Fibroblast of the aortic adventitia (primary cell): ENCODE data around the gene ACTN2. TPM values are rescaled to one million over a fixed set of nuclear protein-coding genes. Genes with fewer than 3 reads are reported as not detected.

Experiments
- DNase-seq: peaks from one replicate; pipeline ENCODE4 v3.0.0-alpha.2; 2010; ENCODE audit warnings: low read depth
- H3K4me3 ChIP-seq: 2 replicates; pipeline ENCODE4 v1.5.1; 2011; ENCODE audit warnings: low read depth, mild to moderate bottlenecking, control low read depth, low read length, moderate library complexity
- total RNA-seq: library from RNA; depleted of rRNA; stranded (reverse); fragments of >200 nt; gene quantifications from 2 replicates; pipeline ENCODE4 v1.2.3, GENCODE V29; 2012; ENCODE audit warnings: low replicate concordance
- TF ChIP-seq, protein P1 (sequence below): IDR thresholded peaks from 2 replicates; pipeline ENCODE4 v1.5.1; 2011; ENCODE audit warnings: mild to moderate bottlenecking, low read length, control low read depth, inconsistent platforms; ENCODE audit not compliant: insufficient read depth

Gene ACTN2
- total RNA-seq, 1 donor: 0.18 TPM

DNA sequence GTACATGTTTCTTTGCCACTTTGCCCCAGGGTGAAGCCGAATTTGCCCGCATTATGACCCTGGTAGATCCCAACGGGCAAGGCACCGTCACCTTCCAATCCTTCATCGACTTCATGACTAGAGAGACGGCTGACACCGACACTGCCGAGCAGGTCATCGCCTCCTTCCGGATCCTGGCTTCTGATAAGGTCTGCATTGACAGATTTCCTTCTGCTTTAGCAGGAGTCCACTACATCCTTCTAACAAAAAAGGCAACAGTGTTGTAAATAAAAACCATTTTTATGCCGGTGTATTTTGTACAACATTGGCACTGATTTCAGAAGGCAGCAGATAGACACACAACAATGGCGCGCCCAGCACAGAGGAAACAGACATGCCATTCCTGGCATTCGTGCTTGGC, 74.7 kb downstream of the ACTN2 start:
- H3K4me3 ChIP-seq: no peak overlapping the region
- DNase-seq: no peak
- TF ChIP-seq, protein P1, sequence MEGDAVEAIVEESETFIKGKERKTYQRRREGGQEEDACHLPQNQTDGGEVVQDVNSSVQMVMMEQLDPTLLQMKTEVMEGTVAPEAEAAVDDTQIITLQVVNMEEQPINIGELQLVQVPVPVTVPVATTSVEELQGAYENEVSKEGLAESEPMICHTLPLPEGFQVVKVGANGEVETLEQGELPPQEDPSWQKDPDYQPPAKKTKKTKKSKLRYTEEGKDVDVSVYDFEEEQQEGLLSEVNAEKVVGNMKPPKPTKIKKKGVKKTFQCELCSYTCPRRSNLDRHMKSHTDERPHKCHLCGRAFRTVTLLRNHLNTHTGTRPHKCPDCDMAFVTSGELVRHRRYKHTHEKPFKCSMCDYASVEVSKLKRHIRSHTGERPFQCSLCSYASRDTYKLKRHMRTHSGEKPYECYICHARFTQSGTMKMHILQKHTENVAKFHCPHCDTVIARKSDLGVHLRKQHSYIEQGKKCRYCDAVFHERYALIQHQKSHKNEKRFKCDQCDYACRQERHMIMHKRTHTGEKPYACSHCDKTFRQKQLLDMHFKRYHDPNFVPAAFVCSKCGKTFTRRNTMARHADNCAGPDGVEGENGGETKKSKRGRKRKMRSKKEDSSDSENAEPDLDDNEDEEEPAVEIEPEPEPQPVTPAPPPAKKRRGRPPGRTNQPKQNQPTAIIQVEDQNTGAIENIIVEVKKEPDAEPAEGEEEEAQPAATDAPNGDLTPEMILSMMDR: no peak

DNA sequence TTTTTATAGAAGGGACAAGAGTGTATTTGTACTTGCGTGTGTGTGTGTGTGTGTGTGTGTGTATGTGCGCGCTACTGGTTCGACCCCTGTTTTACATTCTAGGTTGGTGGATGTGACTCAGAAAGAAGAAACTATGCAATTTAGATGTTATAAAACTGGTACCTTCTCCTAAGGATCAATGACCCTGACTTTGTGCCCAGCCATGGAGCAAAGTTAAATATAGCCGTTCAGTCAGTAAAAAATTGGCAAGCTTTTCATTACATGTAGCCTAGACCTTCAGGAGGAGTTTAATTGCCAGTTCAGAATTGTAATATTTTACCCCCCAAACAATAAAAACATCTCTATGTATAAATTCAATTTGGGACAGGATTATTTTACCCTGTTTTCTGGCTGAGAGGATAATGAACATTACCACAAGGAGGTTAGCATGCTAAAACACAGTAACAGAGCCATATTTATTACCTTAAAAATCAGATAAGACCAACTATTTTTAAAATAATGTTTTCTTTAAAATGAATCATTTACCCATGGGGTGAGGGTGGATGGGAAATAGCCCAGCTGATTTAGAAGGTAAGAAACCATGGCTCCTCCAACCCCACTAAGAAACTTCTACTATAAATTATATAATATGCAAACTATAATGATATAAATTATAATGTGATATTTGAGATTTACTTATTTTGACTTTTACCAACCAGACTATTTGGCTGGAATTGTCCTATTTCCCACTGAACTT, 75.3 kb downstream of the ACTN2 start:
- no peak overlapping the region for H3K4me3 ChIP-seq
- TF ChIP-seq, protein P1: no peak
- no peak for DNase-seq

DNA sequence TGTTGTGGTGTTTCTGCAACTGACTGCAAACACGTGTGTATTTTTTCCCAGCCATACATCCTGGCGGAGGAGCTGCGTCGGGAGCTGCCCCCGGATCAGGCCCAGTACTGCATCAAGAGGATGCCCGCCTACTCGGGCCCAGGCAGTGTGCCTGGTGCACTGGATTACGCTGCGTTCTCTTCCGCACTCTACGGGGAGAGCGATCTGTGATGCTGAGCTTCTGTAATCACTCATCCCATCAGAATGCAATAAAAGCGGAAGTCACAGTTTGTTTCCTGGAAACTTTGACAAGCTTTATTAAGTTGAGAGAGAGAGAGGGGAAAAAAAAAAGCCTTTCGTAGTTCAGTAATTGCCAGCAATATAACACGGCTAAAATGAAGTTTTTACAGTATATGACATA, 76.1 kb downstream of the ACTN2 start:
- H3K4me3 ChIP-seq: no peak overlapping the region
- TF ChIP-seq, protein P1: no peak
- no peak for DNase-seq

DNA sequence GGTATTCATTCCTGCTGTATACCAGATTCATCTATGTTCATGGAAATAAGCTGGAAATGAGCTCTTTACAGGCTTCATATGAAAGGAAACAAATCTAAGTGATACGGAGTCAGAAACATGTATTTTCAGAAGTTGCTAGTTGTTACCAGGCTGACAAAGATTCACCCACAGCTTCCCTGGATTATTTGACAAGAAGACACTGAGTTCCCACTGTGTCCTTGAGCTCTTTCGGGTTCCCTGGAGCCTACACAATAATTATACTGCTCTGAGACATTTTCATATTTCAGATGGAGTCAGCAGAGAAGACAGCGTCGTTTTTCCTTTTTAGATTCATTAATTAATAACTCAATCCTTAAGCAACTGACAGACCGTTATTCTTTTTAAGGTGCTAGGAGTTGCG, 79.5 kb downstream of the ACTN2 start:
- DNase-seq: no peak
- TF ChIP-seq, protein P1: no peak
- H3K4me3 ChIP-seq: no peak overlapping the region

DNA sequence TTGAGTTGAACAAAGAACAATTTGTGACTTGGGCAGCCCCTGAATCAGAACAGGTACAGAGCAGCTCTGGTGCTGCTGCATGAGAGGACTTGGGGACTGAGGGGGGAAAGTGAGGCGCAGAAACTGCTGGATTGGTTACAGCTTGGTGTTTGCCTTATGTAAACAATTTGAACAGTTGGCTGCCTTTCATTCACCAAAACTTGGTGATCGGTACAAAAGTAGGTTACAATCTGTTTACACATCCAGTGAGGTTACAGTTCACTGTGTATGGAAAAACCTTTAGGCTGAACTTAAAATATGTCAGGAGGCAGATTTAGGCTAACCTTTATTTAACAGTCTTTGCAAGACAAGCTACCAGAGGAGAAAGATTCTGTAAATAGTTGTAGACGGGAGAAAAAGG, 80.2 kb downstream of the ACTN2 start:
- TF ChIP-seq, protein P1: no peak
- no peak for DNase-seq
- no peak overlapping the region for H3K4me3 ChIP-seq

DNA sequence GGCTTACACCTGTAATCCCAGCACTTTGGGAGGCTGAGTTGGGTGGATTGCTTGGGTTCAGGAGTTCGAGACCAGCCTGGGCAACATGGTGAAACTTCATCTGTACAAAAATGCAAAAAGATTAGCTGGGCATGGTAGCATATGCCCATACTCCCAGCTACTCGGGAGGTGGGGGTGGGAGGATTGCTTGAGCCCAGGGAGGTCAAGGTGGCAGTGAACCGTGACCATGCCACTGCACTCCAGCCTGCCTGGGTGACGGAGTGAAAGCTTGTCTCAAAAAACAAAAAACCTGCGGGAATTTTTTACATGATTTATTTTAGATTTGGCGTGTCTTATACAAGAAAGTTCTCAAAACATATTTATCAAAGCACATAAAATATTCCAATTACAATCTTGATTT, 81.0 kb downstream of the ACTN2 start:
- TF ChIP-seq, protein P1: no peak
- H3K4me3 ChIP-seq: no peak overlapping the region
- no peak for DNase-seq

DNA sequence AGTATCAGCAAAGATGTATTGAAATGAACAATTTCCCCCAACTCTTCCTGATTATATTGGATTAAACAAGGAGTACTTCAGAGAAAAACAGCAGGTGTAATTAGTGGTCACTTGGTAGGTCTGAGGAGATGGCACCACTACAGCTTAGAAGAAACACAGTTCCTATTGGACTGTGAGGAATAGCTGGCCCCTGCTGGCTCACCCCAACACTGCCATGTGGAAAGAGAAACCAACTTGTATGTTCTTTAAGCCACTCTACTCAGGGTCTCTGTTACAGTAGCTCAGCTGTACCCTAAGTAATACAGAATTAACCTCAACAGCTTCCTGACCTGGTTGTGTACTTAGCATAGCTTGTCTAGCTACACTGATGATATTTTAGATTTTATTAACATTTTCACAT, 82.3 kb downstream of the ACTN2 start:
- TF ChIP-seq, protein P1: no peak
- no peak overlapping the region for H3K4me3 ChIP-seq
- no peak for DNase-seq
